ENCODE results near the gene GLI3. TPM values are rescaled to one million over a fixed set of nuclear protein-coding genes. Genes with fewer than 3 reads are reported as not detected.

The GLI3 gene
- total and polyA plus RNA-seq, 11 donors: 0.50 to 14.4 (median 5.7) TPM

DNA sequence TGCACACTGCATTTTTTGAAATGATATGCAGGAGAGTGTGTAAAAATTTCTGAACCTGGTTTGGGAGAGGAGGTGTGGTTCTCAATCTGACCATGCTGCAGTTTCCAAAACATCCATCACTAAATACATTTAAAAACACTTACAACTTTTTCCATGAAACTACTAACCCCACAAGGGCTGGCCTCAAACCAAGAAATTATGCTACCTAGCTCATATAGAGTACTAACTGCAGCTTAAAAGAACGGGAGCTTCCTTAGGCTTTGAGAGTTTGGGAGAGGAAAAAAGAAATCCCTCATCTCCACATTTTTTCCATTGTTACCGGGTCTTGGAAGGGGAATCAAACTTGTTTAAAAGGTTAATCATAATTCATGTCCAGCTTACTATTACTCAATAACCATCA lies 214.2 kb downstream of the GLI3 start:
- intact Hi-C loops (cut with DNase I): no loop called here
- no peaks in the 10 kb centered on the region for H3K27me3 ChIP-seq
- no peak overlapping the region for H3K4me3 ChIP-seq
- TF ChIP-seq POLR2A (IDR thresholded peaks at IDR 0.05): no peak
- TF ChIP-seq, protein P1, sequence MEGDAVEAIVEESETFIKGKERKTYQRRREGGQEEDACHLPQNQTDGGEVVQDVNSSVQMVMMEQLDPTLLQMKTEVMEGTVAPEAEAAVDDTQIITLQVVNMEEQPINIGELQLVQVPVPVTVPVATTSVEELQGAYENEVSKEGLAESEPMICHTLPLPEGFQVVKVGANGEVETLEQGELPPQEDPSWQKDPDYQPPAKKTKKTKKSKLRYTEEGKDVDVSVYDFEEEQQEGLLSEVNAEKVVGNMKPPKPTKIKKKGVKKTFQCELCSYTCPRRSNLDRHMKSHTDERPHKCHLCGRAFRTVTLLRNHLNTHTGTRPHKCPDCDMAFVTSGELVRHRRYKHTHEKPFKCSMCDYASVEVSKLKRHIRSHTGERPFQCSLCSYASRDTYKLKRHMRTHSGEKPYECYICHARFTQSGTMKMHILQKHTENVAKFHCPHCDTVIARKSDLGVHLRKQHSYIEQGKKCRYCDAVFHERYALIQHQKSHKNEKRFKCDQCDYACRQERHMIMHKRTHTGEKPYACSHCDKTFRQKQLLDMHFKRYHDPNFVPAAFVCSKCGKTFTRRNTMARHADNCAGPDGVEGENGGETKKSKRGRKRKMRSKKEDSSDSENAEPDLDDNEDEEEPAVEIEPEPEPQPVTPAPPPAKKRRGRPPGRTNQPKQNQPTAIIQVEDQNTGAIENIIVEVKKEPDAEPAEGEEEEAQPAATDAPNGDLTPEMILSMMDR (IDR thresholded peaks at IDR 0.05): no peak
- H3K9me3 ChIP-seq: no peaks in the 10 kb centered on the region
- H3K4me1 ChIP-seq: no peaks in the 10 kb centered on the region
- DNase-seq: no peak
- 94 to 97% (median 95%) methylated on average over 2 of the region's 2 CpGs for WGBS, 4 donors
- H3K36me3 ChIP-seq: peaks cover 0 to 42% (median 13%) of the 10 kb centered on the region in 9 donors
- ATAC-seq: no peak
- H3K27ac ChIP-seq: no peak overlapping the region

DNA sequence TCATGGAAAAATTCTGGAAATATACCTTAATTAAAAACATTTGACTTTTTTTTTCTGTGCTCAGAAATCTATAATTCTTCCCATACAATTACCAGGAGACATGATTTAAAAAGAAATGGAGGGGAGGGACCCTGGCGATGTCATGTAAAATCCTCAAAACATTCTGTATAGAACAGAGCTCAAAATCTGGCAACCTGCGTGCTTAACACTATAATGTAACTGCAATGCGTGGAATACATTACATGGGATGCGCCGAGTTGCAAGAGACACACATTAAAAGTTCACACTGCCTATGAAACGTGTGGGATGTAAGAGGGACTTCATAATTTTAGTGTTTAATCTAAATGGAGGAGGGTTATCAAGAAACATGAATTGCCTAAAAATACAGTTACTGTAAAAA lies 215.0 kb downstream of the GLI3 start:
- no peaks in the 10 kb centered on the region for H3K27me3 ChIP-seq
- H3K27ac ChIP-seq: no peak overlapping the region
- H3K4me1 ChIP-seq: no peaks in the 10 kb centered on the region
- H3K9me3 ChIP-seq: no peaks in the 10 kb centered on the region
- 80 to 82% (median 81%) methylated on average over 6 of the region's 6 CpGs for WGBS, 4 donors
- H3K4me3 ChIP-seq: no peak overlapping the region
- no peak for ATAC-seq
- H3K36me3 ChIP-seq: peaks cover 0 to 42% (median 13%) of the 10 kb centered on the region in 9 donors
- DNase-seq: no peak
- TF ChIP-seq, protein P1 (IDR thresholded peaks at IDR 0.05): no peak
- no peak for TF ChIP-seq POLR2A (IDR thresholded peaks at IDR 0.05)
- intact Hi-C loops (cut with DNase I): no loop called here

DNA sequence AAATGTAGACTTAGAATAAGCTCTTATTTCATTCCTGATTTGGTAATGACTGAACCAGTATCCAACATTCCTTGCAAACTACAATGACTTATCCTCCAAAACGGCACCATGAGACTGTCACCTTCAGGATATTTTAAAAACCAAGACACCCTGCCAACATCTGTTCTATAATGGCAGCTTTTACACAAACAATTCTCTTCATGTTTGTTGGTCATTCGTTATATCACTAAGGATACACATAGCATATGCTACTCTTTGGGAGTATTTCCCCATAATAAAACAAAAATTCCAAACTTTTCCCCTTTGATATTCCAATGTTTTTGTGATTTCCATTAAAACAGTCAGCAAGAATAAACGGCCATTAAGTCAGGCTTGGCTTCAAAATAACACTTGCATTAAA lies 215.4 kb downstream of the GLI3 start:
- intact Hi-C loops (cut with DNase I): no loop called here
- no peak overlapping the region for H3K4me3 ChIP-seq
- ATAC-seq (no peak), DNase-seq (no peak)
- TF ChIP-seq, protein P1 (IDR thresholded peaks at IDR 0.05): no peak
- TF ChIP-seq POLR2A (IDR thresholded peaks at IDR 0.05): no peak
- WGBS, 4 donors: 80 to 85% (median 81%) methylated on average over 3 of the region's 3 CpGs
- H3K36me3 ChIP-seq: peaks cover 0 to 42% (median 13%) of the 10 kb centered on the region in 9 donors
- H3K4me1 ChIP-seq: no peaks in the 10 kb centered on the region
- no peak overlapping the region for H3K27ac ChIP-seq
- no peaks in the 10 kb centered on the region for H3K27me3 ChIP-seq
- no peaks in the 10 kb centered on the region for H3K9me3 ChIP-seq

DNA sequence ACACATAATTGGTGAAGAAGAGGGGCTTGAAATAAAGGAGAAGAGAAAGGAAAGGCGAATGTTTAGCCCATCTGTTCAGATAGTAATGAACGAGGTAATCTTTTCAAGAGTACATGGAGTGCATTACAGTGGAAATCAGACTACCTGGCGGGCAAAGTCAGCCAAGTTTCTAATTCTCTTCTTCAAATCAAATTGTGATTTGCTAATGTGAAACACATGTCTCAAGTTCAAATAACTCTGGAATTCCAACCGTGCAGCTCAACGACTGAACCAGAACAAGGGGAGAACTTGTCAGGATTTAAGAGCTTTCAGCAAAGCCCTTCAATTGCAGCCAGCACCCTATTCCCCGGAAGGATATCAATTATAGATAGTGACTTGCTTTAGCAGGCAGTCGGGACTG lies 216.9 kb downstream of the GLI3 start:
- H3K27me3 ChIP-seq: no peaks in the 10 kb centered on the region
- 52 to 63% (median 59%) methylated on average over 7 of the region's 7 CpGs for WGBS, 4 donors

More for the DNA sequence above, 216.9 kb downstream of the GLI3 start:
- ATAC-seq (no peak), DNase-seq (no peak)
- Histone ChIP-seq H3K36me3 (peaks cover 0 to 32% (median 5%) of the 10 kb centered on the region in 9 donors), H3K4me3 (no peak overlapping the region), H3K27ac (no peak overlapping the region), H3K4me1 (no peaks in the 10 kb centered on the region), H3K9me3 (peaks cover 0 to 4% (median 0%) of the 10 kb centered on the region in 12 donors)
- intact Hi-C loops (cut with DNase I): no loop called here
- TF ChIP-seq, protein P1 (IDR thresholded peaks at IDR 0.05): no peak
- TF ChIP-seq POLR2A (IDR thresholded peaks at IDR 0.05): no peak

Data from heart left ventricle (tissue), 16 donors.